SH-SY5Y (cell line): ENCODE data around the gene ZNF79.

Experiments
- GATA2 ChIP-seq: IDR thresholded peaks from 2 replicates; pipeline ENCODE4 v1.6.1; 2011; ENCODE audit warnings: mild to moderate bottlenecking, low read depth, low read length
- GATA3 ChIP-seq: IDR thresholded peaks from 2 replicates; pipeline ENCODE4 v1.6.1; 2011; ENCODE audit warnings: low read depth, mild to moderate bottlenecking, low read length, moderate library complexity

Gene ZNF79

DNA sequence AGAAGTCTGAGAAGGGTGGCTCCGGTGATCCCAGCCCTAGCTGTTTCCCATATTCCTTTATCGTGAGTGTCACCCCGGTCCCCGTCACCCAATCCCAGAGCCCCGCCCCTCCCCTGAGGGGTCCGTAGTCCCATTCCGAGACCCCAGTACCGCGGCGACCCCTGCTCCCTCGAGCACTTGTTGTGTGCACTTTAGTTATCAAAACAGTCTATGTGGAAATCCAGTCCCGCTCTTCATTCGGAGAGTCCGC is 27.4 kb downstream of the ZNF79 start:
- TF ChIP-seq GATA2 (no peak), GATA3 (no peak)

DNA sequence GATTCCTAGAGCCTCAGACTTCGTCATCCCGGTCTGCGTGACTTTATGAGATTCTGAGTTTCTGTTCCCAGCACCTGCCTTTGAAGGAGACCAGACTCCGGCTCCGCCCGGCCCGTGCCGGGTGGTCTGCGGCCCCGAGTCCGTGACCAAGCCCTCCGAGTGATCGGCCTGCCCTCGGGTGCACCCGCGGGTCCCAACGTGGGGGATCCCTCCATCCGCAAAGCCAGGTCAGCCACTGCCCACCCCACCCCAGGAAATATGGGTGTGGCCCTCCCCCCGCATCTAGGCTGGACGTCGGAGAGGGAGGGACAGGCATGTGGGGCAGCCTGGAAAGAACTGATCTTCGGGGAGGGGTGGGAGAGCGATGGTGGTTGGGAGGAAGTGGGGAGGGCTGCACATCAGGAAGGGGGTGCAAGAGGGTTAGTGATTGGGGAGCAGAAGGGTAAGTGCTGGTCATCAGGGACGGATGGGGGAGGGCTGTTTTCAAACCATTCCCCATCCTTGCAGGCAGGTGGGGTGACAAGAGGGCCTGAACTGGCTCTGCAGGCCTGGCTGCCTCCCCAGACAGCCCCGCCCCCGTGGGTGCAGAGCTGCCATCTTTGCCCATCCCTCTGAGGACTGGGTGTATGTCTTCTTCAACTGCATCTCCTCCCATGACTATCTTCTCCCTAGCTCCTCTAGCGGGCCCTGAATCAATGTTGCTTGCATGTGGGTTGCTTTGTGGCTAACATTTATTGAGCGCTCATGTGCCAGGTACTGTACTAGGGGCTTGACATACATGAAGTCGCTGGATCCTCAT is 27.9 kb downstream of the ZNF79 start:
- TF ChIP-seq GATA3 (no peak), GATA2 (no peak)

DNA sequence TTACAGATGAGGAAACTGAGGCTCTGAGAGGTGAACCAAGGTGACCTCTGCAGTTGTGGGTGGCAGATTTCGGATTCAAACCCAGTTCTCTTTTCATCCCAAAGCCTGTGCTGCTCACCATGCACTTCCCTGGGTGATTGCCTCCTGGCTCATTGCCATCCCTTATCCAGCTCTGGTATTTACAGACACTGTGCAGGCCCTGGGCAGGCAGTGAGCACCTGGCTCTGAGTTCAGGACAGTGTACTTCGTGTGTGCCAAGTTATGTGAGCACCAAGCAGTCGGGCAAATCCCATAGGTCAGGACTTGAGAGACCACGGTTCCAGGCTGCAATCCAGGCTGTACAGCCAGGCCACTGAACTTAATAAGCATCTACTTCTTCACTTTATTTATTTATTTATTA is 28.5 kb downstream of the ZNF79 start:
- TF ChIP-seq GATA3 (no peak), GATA2 (no peak)

DNA sequence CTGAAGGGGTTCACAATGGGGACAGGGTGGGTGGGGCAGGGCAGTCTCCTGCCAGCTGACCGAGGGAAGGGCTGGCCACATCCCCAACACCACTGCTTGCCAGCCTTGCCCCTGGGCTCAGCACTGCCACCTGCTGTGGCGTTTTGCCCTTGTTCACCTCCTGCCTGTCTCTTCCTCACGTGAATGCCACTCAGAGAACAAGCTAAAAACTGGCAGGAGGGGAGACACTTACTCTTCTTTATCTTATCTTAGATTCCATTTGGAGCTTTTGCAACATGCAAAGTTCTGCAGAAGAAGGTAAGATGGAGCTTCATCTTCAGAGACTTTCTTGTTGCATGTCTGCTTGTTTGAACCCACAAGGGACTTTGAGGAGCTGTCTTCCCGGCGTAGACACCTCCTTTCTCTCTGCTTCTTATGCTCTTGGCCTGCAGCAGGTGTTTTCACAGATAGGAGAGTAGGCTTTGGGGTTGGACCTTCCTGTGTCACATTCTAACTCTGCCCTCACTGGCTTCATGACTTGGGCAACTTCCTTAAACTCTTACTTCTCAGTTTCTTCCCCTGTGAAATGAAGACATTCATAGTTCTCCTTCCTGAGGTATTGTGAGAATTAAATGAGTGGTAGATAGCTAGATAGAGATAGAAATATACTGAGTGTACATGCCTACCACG is 31.3 kb downstream of the ZNF79 start:
- TF ChIP-seq GATA2: no peak
- no peak for TF ChIP-seq GATA3

DNA sequence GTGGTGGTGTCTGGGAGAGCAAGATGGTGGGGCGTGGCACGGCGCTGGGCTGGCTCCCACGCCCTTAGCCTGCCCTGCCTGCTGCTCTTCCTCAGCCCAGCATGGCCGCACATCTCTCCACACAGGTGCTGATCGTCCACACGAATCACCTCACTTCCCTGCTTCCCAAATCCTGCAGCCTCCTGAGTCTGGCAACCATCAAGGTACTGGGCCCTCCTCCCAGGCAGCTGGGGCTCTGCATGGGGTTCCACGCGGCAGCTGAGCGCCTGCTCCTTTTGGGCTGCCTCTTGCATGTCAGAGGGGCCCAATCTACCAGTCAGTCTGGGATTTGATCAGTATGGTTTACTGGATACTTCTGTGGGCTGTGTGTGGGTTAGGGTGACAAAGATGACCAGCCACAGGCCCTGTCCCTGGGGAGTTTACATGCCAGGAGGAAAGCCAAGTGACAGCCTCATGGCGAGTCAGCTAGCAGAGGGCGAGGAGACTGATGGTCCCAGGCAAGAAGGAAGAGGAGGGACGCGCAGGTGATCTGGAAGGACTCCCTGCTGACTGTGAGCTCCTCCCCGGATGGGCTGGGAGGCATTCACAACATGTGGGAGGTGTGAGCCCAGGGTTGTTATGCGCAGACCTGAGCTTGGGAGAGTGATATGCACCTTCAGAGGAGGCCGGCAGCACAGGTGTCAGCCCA is 33.2 kb downstream of the ZNF79 start:
- no peak for TF ChIP-seq GATA2
- TF ChIP-seq GATA3: no peak

DNA sequence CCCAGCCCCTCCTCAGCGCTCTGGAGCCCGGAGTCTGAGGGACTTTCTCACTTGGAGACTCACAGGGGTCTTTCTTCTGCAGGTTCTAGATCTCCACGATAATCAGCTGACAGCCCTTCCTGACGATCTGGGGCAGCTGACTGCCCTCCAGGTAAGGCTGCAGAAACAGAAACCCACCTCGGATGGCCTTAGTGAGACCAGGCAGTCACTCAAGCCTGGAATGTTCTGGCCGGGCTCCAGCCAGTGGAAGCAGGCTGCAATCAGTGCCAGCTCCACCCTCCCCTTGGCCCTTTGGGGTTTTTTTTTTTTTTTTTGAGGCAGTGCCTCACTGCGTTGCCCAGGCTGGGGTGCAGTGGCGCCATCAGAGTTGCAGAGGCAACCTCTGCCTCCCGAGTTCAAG is 34.7 kb downstream of the ZNF79 start:
- no peak for TF ChIP-seq GATA3
- TF ChIP-seq GATA2: no peak

DNA sequence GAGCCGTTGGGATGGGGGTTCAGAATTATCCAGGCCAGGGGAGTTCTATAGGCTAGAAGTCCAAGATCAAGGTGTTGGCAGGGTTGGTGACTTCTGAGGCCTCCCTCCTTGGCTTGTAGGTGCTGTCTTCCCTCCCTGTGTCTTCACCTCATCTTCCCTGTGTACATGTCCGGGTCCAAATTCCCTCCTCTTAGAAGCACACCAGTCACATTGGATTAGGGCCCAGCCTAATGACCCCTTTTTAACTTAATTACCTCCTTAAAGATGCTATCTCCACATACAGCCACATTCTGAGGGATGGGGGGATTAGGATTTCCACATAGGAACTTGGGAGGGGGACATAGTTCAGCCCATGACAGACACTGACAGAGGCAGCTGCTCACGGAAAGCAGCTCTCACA is 39.2 kb downstream of the ZNF79 start:
- TF ChIP-seq GATA3 (no peak), GATA2 (no peak)

DNA sequence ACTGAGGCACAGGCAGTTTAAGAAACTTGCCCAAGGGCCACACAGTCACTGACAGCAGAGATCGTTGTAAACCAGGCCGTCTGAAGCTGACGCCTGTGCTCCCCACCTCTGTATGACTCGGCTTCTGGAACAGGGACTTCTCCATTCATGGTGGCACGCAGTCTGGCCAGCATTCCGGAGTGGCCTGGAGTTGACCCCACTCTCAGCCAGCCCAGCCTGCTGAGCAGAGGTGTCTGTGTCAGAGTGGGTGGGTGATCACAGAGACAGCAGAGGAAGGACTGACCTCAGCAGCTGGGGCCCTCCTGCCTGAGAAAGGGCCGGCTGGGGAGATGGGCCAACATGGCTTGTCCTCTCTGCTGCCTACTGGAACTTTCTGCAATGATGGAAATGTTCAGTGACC is 39.7 kb downstream of the ZNF79 start:
- TF ChIP-seq GATA2: no peak
- no peak for TF ChIP-seq GATA3

DNA sequence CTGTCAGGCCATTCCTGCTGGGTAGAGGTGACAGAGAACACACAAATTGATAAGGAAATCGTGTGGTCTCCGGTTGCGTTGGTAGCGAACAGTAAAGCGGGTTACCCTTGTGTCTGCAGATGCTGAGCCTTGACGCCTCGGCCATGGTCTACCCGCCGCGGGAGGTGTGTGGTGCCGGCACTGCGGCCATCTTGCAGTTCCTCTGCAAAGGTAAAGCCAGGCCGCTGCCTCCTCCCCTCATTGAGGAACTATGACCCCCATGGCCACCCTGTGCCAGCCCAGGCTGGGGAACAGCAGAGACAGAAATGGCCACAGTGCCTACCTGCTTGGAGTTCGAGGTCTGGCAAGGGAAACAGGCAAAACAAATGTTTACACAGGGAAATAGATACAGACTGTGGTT is 43.4 kb downstream of the ZNF79 start:
- no peak for TF ChIP-seq GATA2
- TF ChIP-seq GATA3: no peak

DNA sequence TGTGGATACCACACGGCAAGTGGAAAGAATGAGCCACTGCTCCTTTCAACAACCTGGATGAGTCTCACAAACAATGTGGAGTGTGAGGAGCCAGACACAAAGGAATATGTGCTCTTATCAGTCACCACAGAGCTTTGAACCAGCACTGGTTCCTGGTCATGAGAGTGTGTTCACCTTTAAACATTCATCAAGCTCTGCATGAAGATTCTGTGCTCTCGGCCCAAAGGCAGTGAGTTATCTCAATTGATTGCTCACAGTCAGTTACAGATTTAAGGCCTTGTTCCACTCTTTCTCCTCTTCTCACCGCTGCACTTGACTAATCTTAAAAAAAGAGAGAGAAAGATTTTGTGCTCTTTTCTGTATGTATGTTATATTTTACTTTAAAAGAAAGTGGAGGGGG is 46.5 kb downstream of the ZNF79 start:
- TF ChIP-seq GATA2 (no peak), GATA3 (no peak)

DNA sequence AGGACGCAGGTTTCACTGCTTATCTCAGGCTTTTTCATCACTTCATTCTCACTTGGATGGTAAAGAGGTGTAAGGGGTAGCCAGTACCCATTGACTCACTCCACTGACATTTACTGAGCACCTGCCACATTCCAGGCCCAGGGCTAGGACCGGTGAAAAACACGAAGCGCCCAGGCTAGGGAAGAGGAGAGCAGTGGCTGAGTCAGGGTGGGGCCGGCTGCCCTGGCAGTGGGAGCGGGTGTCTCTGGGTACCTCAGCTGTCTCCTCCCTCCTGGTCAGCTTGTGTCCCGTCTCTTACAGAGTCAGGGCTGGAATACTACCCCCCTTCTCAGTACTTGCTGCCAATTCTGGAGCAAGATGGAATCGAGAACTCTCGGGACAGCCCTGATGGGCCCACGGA is 49.3 kb downstream of the ZNF79 start:
- TF ChIP-seq GATA3 (no peak), GATA2 (no peak)

DNA sequence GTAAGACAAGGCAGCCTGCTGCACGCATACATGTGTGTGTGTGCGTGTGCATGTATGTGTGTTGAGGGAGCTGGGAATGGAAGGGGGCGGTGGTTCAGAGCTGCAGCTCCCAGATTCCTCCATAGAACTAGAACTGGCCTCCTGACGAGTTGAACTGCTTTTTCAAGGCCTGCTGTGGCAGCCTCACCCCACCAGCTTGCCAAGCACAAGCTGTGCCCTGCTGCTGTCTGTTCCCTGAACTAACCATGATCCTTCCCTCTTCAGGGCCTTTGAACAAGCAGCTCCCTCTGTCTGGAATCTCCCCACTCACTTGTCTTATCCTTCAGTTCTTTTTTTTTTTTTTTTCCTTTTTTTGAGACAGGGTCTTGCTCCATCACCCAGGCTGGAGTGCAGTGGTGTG is 49.8 kb downstream of the ZNF79 start:
- TF ChIP-seq GATA2 (no peak), GATA3 (no peak)

DNA sequence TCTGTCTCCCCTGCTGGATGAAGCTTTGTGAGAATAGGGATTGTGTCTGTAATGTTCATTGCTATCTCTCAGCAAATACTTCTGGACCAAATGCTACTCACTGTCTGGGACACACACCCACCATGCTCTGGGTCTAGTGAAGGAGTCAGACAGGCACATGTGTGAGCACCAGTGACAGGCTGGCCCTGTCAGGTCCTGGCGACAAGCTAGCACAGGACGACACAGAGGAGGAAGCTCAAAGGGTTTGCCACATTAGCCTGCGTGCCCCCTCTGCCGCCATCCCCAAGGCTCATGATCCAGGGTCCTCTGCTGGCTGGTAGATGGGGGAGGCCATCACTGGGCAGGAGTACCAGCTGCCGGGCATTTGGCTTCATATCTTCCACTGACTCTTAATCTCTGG is 50.4 kb downstream of the ZNF79 start:
- no peak for TF ChIP-seq GATA2
- TF ChIP-seq GATA3: no peak

DNA sequence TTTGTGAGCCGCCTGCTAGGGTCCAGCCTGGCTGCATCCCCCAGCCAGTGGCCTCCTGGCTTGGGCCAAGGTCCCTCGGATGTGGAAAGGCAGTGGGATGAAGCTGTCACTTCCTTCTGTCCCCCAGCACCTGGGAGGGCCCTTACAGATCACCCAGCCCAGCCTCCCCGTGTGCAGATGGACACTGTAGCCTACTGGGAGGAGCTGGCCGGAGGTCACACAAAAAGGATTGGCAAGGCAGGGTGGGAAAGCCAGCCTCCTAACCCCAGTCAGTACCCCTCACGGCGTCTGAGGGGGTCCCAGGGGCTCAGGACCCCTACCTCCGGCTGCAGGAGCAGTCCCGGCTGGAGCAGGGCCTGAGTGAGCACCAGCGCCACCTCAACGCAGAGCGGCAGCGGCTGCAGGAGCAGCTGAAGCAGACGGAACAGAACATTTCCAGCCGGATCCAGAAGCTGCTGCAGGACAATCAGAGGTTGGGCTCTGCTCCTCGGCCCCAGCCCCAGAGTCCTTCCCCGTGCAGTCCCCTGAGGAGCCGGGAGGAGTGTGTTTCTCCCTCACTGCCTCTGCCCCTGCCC is 55.4 kb downstream of the ZNF79 start:
- TF ChIP-seq GATA2 (no peak), GATA3 (no peak)

DNA sequence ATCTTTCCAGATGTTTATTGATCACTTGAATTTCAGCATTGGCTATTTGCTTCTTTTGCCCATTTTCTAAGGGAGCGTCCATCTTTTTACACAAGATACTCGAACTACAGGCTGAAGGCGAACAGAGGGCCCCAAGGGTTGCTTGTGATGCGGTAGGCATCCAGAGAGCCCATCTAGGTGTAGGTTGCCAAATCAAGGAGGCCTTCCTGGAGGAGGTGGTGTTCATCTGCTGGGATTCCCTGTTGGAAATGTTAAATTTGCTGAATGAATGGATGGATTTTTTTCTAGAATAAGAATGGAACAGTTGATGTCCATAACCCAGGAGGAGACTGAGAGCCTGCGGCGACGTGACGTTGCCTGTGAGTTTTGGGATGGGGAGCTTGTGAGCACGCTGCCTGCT is 58.5 kb downstream of the ZNF79 start:
- TF ChIP-seq GATA2: no peak
- no peak for TF ChIP-seq GATA3

DNA sequence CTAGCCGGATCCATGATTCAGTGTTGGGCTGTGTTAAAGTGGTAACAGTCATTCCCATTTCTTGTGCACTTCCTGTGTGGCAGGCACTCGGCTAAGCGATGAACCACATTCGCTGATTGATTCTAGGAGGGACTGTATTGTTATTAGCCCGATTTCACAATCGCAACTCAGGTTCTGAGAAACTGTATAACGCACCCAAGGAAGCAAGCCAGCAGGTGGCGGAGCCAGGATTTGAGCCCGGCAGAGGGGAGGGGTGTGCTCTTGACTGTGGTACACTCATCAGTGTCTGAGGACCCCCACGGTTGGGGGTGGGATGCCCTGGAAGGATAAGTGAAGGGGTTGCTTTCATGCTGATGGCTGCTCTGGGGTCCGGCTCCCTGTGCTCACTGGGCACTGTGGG is 61.8 kb downstream of the ZNF79 start:
- no peak for TF ChIP-seq GATA3
- TF ChIP-seq GATA2: no peak
